HepG2 (cell line): ENCODE measurements around the gene MEGF11. TPM values are rescaled to one million over a fixed set of nuclear protein-coding genes. Genes with fewer than 3 reads are reported as not detected.

ENCODE experiments used
- ATAC-seq: fragments of 200-7000 bp; cut with Tn5 transposase; 3 replicates; pipeline ENCODE4 v1.9.1; 2020; ENCODE audit warnings: mild to moderate bottlenecking, moderate library complexity
- BruUV-seq: library from RNA; stranded (reverse); fragments of 400-500 nt; replicated peaks from 2 replicates; lab custom pipeline; 2021; lab: Mats Ljungman, UMichigan
- CTCF ChIA-PET: fragments of 300-600 bp; formaldehyde crosslinking; extraction: SDS; loops from one replicate; lab custom pipeline; 2021; ENCODE audit warnings: low total read pairs, inconsistent platforms, low intra/inter-chr PET ratio; lab: Yijun Ruan, JAX
- POLR2A ChIA-PET: fragments of 350-600 bp; sonication (Branson Sonifier 250); formaldehyde crosslinking; loops from one replicate; lab custom pipeline; 2020; ENCODE audit warnings: antibody characterized with exemption, inconsistent platforms; lab: Yijun Ruan, JAX
- DNase-seq: peaks from one replicate; pipeline ENCODE4 v3.0.0-alpha.2; 2015; ENCODE audit warnings: low spot score
- FAIRE-seq: peaks from 3 replicates; lab custom pipeline; 2011; peaks lifted over from hg19 to GRCh38; lab: Jason Lieb, UNC
- H2AFZ ChIP-seq: one replicate; pipeline ENCODE4 v1.6.1; 2011; ENCODE audit warnings: low read length, inconsistent platforms
- H3K27ac ChIP-seq: fragments of 300-600 bp; 3 replicates; pipeline ENCODE4 v1.8.0; 2011; ENCODE audit warnings: mixed run types, mild to moderate bottlenecking, mixed read lengths, low read length, inconsistent platforms; ENCODE audit not compliant: insufficient read depth; ENCODE audit errors: extremely low read length
- H3K27me3 ChIP-seq, 2 experiments: fragments of 200-600 bp in 1 of 2; 2 replicates in 1 of 2; 3 replicates in 1 of 2; pipeline versions ENCODE4 v1.6.0 to v1.8.0; 2011; ENCODE audit warnings: low read length in 2 of 2, mild to moderate bottlenecking in 2 of 2, moderate library complexity in 2 of 2, inconsistent platforms in 1 of 2; ENCODE audit not compliant: insufficient read depth in 2 of 2, control insufficient read depth in 1 of 2
- H3K36me3 ChIP-seq, 2 experiments: fragments of 200-600 bp in 1 of 2; replicated peaks in 1 of 2; 2 replicates in 1 of 2; 3 replicates in 1 of 2; pipeline versions ENCODE4 v1.5.1 to v1.8.0; 2011; ENCODE audit warnings: low read length in 2 of 2, inconsistent platforms in 1 of 2; ENCODE audit not compliant: insufficient read depth in 2 of 2, control insufficient read depth in 1 of 2
- H3K4me1 ChIP-seq: 2 replicates; pipeline ENCODE4 v1.5.1; 2012; ENCODE audit warnings: low read length, inconsistent platforms; ENCODE audit not compliant: insufficient read depth
- H3K4me2 ChIP-seq: 2 replicates; pipeline ENCODE4 v1.6.0; 2011; ENCODE audit warnings: low read depth, low read length, inconsistent platforms
- H3K4me3 ChIP-seq, 3 experiments: fragments of 200-600 bp in 1 of 3; sonication (generic), shearing (Covaris generic) in 1 of 3; replicated peaks in 1 of 3; 2 replicates each; pipeline ENCODE4 v1.5.1; 2011 to 2016; ENCODE audit warnings: low read length in 3 of 3, inconsistent platforms in 2 of 3, low read depth in 2 of 3, mild to moderate bottlenecking in 2 of 3, control low read depth in 1 of 3, mixed read lengths in 1 of 3; ENCODE audit not compliant: insufficient read depth in 1 of 3
- H3K79me2 ChIP-seq: one replicate; pipeline ENCODE4 v1.6.1; 2011; ENCODE audit warnings: low read length, inconsistent platforms; ENCODE audit not compliant: insufficient read depth
- H3K9ac ChIP-seq: 2 replicates; pipeline ENCODE4 v1.6.0; 2011; ENCODE audit warnings: mild to moderate bottlenecking, low read depth, low read length, inconsistent platforms; ENCODE audit not compliant: insufficient read depth
- H3K9me3 ChIP-seq: 2 replicates; pipeline ENCODE4 v1.5.1; 2012; ENCODE audit warnings: mild to moderate bottlenecking, low read length
- H4K20me1 ChIP-seq: 2 replicates; pipeline ENCODE4 v1.6.0; 2011; ENCODE audit warnings: inconsistent platforms, mild to moderate bottlenecking, low read length, moderate library complexity; ENCODE audit not compliant: insufficient read depth
- IRF9 ChIP-seq: sonication (generic); formaldehyde crosslinking; IDR thresholded peaks from 2 replicates; pipeline ENCODE4 v1.8.0; 2022; ENCODE audit warnings: missing genetic modification reagents, mild to moderate bottlenecking, borderline replicate concordance
- KIAA2018 ChIP-seq: sonication (generic); formaldehyde crosslinking; IDR thresholded peaks from 2 replicates; pipeline ENCODE4 v1.5.0; 2020; ENCODE audit warnings: mild to moderate bottlenecking, missing genetic modification reagents, borderline replicate concordance
- TBX3 ChIP-seq: fragments of 450-650 bp; IDR thresholded peaks from 2 replicates; pipeline ENCODE4 v1.6.1; 2017; ENCODE audit warnings: antibody characterized with exemption, mild to moderate bottlenecking, inconsistent platforms, borderline replicate concordance
- TFE3 ChIP-seq: IDR thresholded peaks from 2 replicates; pipeline ENCODE4 v1.6.1; 2016
- ZMYM4 ChIP-seq: sonication (generic); formaldehyde crosslinking; IDR thresholded peaks from 2 replicates; pipeline ENCODE4 v1.8.1; 2023; ENCODE audit warnings: mild to moderate bottlenecking, missing genetic modification reagents
- ZNF180 ChIP-seq: sonication (generic); formaldehyde crosslinking; IDR thresholded peaks from 2 replicates; pipeline ENCODE4 v1.4.0; 2020; ENCODE audit warnings: low read depth, missing genetic modification reagents, borderline replicate concordance
- ZNF704 ChIP-seq: sonication (generic); formaldehyde crosslinking; IDR thresholded peaks from 2 replicates; pipeline ENCODE4 v1.8.1; 2023; ENCODE audit warnings: mild to moderate bottlenecking, inconsistent platforms, moderate library complexity, missing genetic modification reagents, borderline replicate concordance
- ZNF800 ChIP-seq: sonication (generic); formaldehyde crosslinking; IDR thresholded peaks from 2 replicates; pipeline ENCODE4 v1.4.0; 2020; ENCODE audit warnings: missing genetic modification reagents
- ZSCAN25 ChIP-seq: sonication (generic); formaldehyde crosslinking; IDR thresholded peaks from 2 replicates; pipeline ENCODE4 v1.8.0; 2022; ENCODE audit warnings: mild to moderate bottlenecking, missing genetic modification reagents
- WGBS: methylation state at CpG from one replicate; pipeline ENCODE4 v1.1.6; 2017; ENCODE audit warnings: low lambda C conversion rate; 5-methylcytosine and 5-hydroxymethylcytosine counted together
- in situ Hi-C: cut with HindIII; loops from 2 replicates; pipeline ENCODE4 v1.10.0; 2017; ENCODE audit warnings: low pct_unique_long_range_greater_than_20kb; ENCODE audit not compliant: extremely low pct_ligation_motif_present
- intact Hi-C: fragments of 100-400 bp; cut with micrococcal nuclease; formaldehyde crosslinking; loops from one replicate; pipeline ENCODE4 v1.10.0; 2022; ENCODE audit not compliant: unreplicated experiment
- polyA plus RNA-seq, 8 experiments: library from polyadenylated mRNA; depleted of rRNA in 3 of 8; stranded (reverse) in 7 of 8; unstranded in 1 of 8; fragments of >200 nt; fragmentation: Illumina TruSeq in 4 of 8; extraction: Trizol in 4 of 8; gene quantifications; 2 replicates each; pipeline versions ENCODE4 v1.2.1 to v1.2.3, GENCODE V29; 2011 to 2016; ENCODE audit warnings: low read depth in 4 of 8, missing spikeins in 1 of 8, mixed read lengths in 1 of 8; ENCODE audit not compliant: insufficient read depth in 1 of 8
- total RNA-seq, 5 experiments: library from RNA; depleted of rRNA; stranded (reverse); fragments of >200 nt; fragmentation: Illumina TruSeq; extraction: Trizol; gene quantifications; 2 replicates each; pipeline ENCODE4 v1.2.3, GENCODE V29; 2016; ENCODE audit warnings: low read depth in 1 of 5

Gene MEGF11
- total and polyA plus RNA-seq, 2 of the 13 experiments (the other 11 are each of a cell fraction or from before 2014, with no cell fraction given) = not detected

GRCh38 chr15:65907661-65908060 is 345.9 kb downstream of the MEGF11 start:
- FAIRE-seq (no peak), DNase-seq (no peak), ATAC-seq (no peak)
- Histone ChIP-seq H3K27ac (no peak overlapping the region), H2AFZ (no peak overlapping the region), H3K79me2 (no peaks in the 10 kb centered on the region), H3K27me3 (no peaks in the 10 kb centered on the region), H3K9me3 (no peaks in the 10 kb centered on the region), H3K9ac (no peak overlapping the region), H3K36me3 (peaks cover 1 to 29% of the 10 kb centered on the region in 2 experiments; a peak in 4 of 5 replicates), H4K20me1 (no peaks in the 10 kb centered on the region), H3K4me3 (no peak overlapping the region), H3K4me2 (no peak overlapping the region), H3K4me1 (peaks cover 27% of the 10 kb centered on the region)
- ChIA-PET CTCF (no interaction called here), POLR2A (no interaction called here)
- intact Hi-C loops = no loop called here
- in situ Hi-C loops = no loop called here
- WGBS = 100% methylated on average over 3 of the region's 3 CpGs
- no TSS peak for BruUV-seq
- TF ChIP-seq ZNF180 (CRISPR knock-in tag) (no peak), TFE3 (CRISPR knock-in tag) (no peak), ZNF800 (CRISPR knock-in tag) (no peak), ZNF704 (CRISPR knock-in tag) (no peak), TBX3 (no peak), ZSCAN25 (CRISPR knock-in tag) (no peak), ZMYM4 (CRISPR knock-in tag) (no peak), KIAA2018 (CRISPR knock-in tag) (no peak), IRF9 (CRISPR knock-in tag) (no peak)
